Esophagus squamous epithelium (tissue), 4 donors: Measurements from ENCODE around the gene TMEM218.

Source experiments
- CTCF ChIP-seq, 6 experiments: fragments of 450-650 bp in 4 of 6; fragments of 200-600 bp in 2 of 6; sonication (generic) in 2 of 6; IDR thresholded peaks; one replicate each; pipeline ENCODE4 v1.5.1; 2016 to 2019; ENCODE audit warnings: antibody characterized with exemption in 6 of 6, mild to moderate bottlenecking in 4 of 6, moderate library complexity in 4 of 6
- POLR2A ChIP-seq, 4 donors: fragments of 450-650 bp; IDR thresholded peaks; one replicate each; pipeline ENCODE4 v1.6.1; 2017; ENCODE audit warnings: antibody characterized with exemption in 4 of 4, mild to moderate bottlenecking in 4 of 4, moderate library complexity in 3 of 4

GRCh38 chr11:125154378-125155099 is 43.1 kb upstream of the TMEM218 start:
- TF ChIP-seq CTCF (IDR thresholded peaks at IDR 0.05) (no peak), POLR2A (IDR thresholded peaks at IDR 0.05) (no peak)
